HFFc6 (cell line): ENCODE measurements around the gene C21orf58. TPM values are rescaled to one million over a fixed set of nuclear protein-coding genes. Genes with fewer than 3 reads are reported as not detected.

Experiments
- DNase-seq: peaks from one replicate; pipeline ENCODE4 v3.0.0-alpha.2; 2018
- H3K27ac Mint-ChIP-seq: 2 replicates; pipeline ENCODE4 v1.8.0; 2020; ENCODE audit warnings: mild to moderate bottlenecking, mixed read lengths
- H3K27me3 Mint-ChIP-seq: 2 replicates; pipeline ENCODE4 v1.8.0; 2021; ENCODE audit warnings: mild to moderate bottlenecking, moderate library complexity, mixed read lengths; ENCODE audit not compliant: insufficient read depth
- H3K36me3 Mint-ChIP-seq: 2 replicates; pipeline ENCODE4 v1.8.0; 2021; ENCODE audit warnings: low read depth, mixed read lengths
- H3K4me1 Mint-ChIP-seq: 2 replicates; pipeline ENCODE4 v1.8.0; 2020; ENCODE audit warnings: low read depth, mixed read lengths
- H3K4me3 Mint-ChIP-seq: 2 replicates; pipeline ENCODE4 v1.8.0; 2020; ENCODE audit warnings: mild to moderate bottlenecking, moderate library complexity, mixed read lengths
- H3K9me3 Mint-ChIP-seq: 2 replicates; pipeline ENCODE4 v1.8.0; 2020; ENCODE audit warnings: mild to moderate bottlenecking, mixed read lengths
- total RNA-seq, 6 experiments: library from RNA; stranded (reverse); fragmentation: NEBNext Ultra II Directional; extraction: Animal tissue kit (Norgen Biotek cat#: 25700); gene quantifications; 2 replicates in 1 of 6; 3 replicates in 5 of 6; pipeline ENCODE4 v1.2.3, GENCODE V29; 2021
- TF ChIP-seq, protein P1 (sequence below): fragments of 200-600 bp; sonication (generic); IDR thresholded peaks from 2 replicates; pipeline ENCODE4 v1.5.0; 2021; ENCODE audit warnings: antibody characterized with exemption, mild to moderate bottlenecking

C21orf58 gene
- total RNA-seq, 6 experiments from 2014 or later = 5.2 to 7.7 (median 7.1) TPM

DNA sequence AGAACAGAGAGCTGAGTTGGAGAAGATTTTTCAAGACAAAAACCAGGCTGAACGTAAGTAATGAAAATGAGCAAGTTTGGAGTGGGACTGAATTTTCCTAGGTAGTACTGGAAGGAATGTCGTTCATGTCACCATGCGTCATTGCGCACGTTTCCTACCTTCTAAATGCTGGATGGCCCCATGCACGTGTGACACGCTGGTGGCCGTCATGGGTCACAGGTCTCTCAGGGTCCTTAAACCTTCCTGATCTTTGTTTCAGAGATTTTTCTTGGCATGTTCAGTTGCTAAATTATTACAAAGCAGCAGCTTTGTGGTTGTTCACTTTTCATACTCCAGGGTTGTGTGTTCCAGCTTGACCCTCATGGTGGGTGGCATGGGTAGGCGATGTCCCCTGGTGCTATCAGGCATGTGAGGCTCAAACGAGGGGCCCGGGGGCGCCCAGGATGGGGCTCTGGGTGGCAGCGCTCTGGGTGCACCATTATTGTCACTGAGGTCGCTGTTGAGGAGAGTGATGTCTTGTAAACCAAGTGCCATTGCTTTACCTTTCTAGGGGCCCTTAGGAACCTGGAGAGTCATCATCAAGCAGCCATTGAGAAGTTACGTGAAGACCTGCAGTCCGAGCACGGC, 25.6 kb upstream of the C21orf58 start:
- Mint-ChIP-seq H3K4me3 (no peak overlapping the region), H3K36me3 (peaks cover 30% of the 10 kb centered on the region)
- TF ChIP-seq, protein P1, sequence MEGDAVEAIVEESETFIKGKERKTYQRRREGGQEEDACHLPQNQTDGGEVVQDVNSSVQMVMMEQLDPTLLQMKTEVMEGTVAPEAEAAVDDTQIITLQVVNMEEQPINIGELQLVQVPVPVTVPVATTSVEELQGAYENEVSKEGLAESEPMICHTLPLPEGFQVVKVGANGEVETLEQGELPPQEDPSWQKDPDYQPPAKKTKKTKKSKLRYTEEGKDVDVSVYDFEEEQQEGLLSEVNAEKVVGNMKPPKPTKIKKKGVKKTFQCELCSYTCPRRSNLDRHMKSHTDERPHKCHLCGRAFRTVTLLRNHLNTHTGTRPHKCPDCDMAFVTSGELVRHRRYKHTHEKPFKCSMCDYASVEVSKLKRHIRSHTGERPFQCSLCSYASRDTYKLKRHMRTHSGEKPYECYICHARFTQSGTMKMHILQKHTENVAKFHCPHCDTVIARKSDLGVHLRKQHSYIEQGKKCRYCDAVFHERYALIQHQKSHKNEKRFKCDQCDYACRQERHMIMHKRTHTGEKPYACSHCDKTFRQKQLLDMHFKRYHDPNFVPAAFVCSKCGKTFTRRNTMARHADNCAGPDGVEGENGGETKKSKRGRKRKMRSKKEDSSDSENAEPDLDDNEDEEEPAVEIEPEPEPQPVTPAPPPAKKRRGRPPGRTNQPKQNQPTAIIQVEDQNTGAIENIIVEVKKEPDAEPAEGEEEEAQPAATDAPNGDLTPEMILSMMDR = no peak

DNA sequence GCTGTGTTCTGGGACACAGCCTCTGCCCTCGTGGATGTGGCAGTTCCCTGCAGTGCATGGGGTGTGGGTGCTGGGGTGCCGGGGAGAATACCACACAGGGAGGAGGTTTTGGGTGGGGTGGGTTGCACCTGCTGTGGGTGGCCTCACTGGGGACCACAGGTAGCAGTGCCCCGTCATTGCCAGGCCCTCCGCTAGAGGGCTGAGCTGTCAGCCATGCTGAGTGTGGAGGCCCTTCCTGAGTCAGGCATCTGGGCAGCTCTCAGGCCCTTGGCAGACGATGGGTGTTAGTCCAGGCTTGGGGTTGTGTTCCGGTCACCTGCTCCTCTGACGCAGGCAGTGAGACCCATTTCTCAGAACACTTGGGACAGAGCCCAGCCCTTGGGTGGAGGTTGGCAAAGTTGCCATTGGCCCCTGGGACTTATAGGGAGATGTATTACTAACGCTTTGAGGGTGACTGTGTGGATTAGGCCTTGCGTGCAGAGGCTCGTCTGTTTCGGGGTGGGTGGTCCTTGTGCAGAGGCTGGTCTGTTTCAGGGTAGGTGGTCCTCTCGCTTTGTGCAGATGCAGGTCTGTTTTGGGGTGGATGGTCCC, 24.2 kb upstream of the C21orf58 start:
- Mint-ChIP-seq H3K4me3 (no peak overlapping the region), H3K4me1 (peaks cover 6% of the 10 kb centered on the region; the same call in 1 of the 2 replicates), H3K9me3 (no peaks in the 10 kb centered on the region), H3K27ac (no peak overlapping the region), H3K36me3 (peaks cover 27% of the 10 kb centered on the region), H3K27me3 (no peaks in the 10 kb centered on the region; the same call in 1 of the 2 replicates)
- TF ChIP-seq, protein P1 = no peak
- DNase-seq = no peak

More for the DNA sequence above, 25.6 kb upstream of the C21orf58 start:
- DNase-seq = no peak
- H3K4me1 Mint-ChIP-seq = no peaks in the 10 kb centered on the region
- H3K9me3 Mint-ChIP-seq = no peaks in the 10 kb centered on the region
- no peak overlapping the region for H3K27ac Mint-ChIP-seq
- H3K27me3 Mint-ChIP-seq = no peaks in the 10 kb centered on the region; the same call in 1 of the 2 replicates

DNA sequence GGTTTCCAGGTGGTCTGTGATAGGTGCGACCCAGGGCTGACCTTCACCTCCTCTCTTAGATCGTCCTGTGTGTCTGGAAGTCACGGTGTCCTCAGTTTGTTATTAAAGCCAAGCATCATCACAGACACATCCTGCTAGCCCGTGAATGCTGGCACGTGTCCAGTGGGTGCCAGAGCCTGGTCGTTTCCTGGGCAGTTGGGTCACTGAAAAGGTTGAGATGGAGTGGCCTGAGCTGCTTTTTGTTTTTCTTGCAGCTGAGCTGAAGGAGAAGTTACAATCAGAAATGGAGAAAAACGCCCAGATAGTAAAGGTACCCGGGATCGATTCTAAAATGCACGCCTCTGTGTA, 23.5 kb upstream of the C21orf58 start:
- H3K4me1 Mint-ChIP-seq = peaks cover 6% of the 10 kb centered on the region; the same call in 1 of the 2 replicates
- TF ChIP-seq, protein P1 = no peak
- peaks cover 30% of the 10 kb centered on the region for H3K36me3 Mint-ChIP-seq
- H3K4me3 Mint-ChIP-seq = no peak overlapping the region
- no peaks in the 10 kb centered on the region for H3K9me3 Mint-ChIP-seq
- no peaks in the 10 kb centered on the region; the same call in 1 of the 2 replicates for H3K27me3 Mint-ChIP-seq
- DNase-seq = no peak
- no peak overlapping the region for H3K27ac Mint-ChIP-seq

DNA sequence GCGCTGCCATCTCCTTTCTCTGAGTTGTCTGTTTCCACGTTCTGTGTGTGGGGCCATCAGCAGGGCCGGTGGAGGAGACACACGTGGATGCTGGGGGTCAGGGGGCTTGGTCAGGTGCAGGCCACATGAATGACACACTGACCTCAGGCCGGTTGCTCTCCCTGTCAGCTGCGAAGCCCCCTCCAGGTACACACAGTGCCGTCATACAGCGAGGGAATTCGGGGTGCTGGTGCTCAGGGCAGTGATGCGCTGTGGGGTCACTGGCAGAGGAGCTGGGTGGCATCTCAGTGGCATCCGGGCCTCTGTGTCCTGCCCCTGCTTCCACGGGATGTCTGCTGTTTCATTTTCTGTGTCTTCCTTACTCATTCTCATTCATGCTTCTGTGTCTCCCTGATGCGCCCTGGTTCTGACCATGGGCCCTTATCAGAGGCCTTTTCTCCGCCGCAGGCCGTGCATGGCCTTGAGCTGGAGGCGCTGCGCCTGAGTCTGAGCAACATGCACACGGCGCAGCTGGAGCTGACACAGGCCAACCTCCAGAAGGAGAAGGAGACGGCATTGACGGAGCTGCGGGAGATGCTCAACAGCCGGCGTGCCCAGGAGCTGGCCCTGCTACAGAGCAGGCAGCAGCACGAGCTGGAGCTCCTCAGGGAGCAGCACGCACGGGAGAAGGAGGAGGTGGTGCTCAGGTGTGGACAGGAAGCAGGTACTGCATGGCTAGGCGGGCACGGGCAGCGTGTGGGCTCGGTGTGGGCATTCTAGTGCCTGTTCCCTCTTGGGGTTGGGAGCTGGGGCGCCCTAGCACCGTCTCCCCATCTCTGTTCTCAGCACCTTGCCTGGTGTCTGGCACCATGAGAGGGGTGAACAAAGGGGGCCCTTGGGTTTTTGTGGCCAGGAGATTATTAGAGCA, 22.9 kb upstream of the C21orf58 start:
- H3K4me3 Mint-ChIP-seq = no peak overlapping the region
- peaks cover 30% of the 10 kb centered on the region for H3K36me3 Mint-ChIP-seq
- no peak for DNase-seq
- no peaks in the 10 kb centered on the region; the same call in 1 of the 2 replicates for H3K27me3 Mint-ChIP-seq
- no peaks in the 10 kb centered on the region for H3K9me3 Mint-ChIP-seq
- H3K4me1 Mint-ChIP-seq = peaks cover 6% of the 10 kb centered on the region; the same call in 1 of the 2 replicates
- TF ChIP-seq, protein P1 = no peak
- no peak overlapping the region for H3K27ac Mint-ChIP-seq

DNA sequence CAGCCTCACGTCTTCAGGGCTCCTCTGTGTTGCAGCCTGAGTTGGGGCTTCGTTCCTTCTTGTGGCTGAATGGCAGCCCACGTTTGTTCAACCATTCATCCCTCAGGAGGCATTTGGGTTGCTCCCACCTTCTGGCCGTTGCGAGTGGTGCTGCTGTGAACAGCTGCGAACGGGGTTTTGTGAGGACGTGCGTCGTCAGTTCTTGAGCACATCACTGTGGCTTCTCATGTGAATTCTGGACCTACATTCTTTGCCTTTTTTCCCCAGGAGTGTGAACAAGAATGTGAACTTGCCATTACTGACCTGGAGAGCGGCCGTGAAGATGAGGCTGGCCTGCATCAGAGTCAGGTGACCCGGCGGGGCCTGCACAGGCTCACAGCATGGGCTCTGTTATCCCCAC, 22.2 kb upstream of the C21orf58 start:
- no peak overlapping the region for H3K4me3 Mint-ChIP-seq
- no peaks in the 10 kb centered on the region; the same call in 1 of the 2 replicates for H3K27me3 Mint-ChIP-seq
- H3K36me3 Mint-ChIP-seq = peaks cover 30% of the 10 kb centered on the region
- no peak for DNase-seq
- H3K4me1 Mint-ChIP-seq = peaks cover 12% of the 10 kb centered on the region
- TF ChIP-seq, protein P1 = no peak
- H3K27ac Mint-ChIP-seq = no peak overlapping the region
- no peaks in the 10 kb centered on the region for H3K9me3 Mint-ChIP-seq
